HG03521 (cell line): ENCODE data around the gene ZNF385B.
"Not testable (repeated sequence)": the region's sequence is repeated elsewhere in the genome, so short reads cannot be mapped to it uniquely, and the experiment has no call there.

Experiments used
- ATAC-seq: cut with Tn5 transposase; IDR thresholded peaks from one replicate; pipeline ENCODE4 v1.9.1; 2021; ENCODE audit warnings: mild to moderate bottlenecking, moderate library complexity; ENCODE audit not compliant: unreplicated experiment

Gene ZNF385B

DNA sequence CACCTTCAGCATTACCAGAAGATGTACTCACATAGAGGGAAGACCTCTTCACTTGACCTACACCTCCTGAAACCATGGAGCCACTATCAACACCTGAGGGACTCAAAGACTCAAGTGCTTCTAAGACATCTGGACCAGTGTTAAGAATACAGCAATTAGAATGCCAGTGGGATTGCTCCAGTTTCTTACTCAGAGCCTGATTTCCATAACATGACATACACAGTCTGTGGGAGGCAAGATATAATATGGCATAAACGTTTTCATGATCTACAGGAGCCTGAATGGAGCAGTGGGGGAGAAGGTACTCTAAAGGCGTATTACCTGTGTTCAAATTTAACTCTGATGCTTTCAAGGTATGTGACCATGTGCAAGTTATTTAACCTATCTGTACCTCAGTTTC, 57.2 kb downstream of the ZNF385B start:
- no peak for ATAC-seq

DNA sequence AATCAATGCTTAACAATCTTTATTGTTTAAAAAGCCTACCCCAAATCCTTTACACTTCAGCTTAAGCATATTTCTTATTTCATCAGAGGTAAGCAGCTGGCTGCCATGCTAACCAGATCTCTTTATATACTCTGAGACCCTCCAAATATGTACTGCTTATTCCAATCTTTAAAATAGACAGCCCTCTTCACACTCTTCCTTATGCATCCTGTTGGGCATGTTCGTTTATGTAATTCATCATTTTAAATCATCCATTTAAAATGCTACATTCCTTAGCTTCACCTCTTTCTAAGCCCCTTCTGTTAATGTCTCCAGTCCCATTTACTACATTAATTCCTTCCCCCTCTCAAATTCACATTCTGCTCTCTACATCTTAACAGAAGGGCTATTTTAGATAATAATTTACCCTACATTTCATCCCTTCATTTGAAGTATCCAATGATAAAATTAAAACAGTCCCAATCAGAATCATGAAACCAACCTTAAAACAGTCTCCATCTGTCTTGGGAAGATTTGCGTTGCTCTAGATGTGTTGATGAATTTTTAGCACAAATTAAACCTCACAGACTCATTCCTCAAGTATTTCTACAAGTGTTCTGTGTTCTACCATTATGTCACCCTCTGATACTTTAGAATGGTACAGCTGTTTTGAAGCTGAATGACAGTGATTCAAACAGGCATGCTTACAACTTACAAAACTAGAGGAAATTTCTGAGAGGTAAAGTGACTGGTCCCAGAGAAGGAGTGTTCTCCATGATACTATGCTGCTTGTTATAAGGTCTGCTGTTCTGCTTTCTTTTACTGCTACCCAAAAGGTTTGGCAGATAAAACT, 59.1 kb downstream of the ZNF385B start:
- ATAC-seq, result no peak

DNA sequence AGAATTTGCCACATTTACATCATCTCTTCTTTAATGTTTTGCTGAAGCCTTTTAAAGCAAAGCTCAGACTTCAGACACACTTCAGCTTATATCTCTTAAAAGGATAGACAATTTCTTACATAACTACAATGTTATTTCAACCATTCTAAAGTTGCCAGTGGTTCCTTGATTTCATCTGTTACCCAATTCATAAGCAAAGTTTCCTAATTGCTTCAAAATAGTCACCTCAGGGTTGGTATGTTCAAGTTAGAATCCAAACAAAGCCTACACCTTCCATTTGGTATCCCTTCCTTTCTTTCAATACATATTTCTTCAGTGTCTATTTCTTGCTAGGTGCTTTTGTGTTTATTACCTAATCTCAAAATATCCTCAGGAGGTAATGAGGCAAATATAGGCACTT, 60.6 kb downstream of the ZNF385B start:
- no peak for ATAC-seq

DNA sequence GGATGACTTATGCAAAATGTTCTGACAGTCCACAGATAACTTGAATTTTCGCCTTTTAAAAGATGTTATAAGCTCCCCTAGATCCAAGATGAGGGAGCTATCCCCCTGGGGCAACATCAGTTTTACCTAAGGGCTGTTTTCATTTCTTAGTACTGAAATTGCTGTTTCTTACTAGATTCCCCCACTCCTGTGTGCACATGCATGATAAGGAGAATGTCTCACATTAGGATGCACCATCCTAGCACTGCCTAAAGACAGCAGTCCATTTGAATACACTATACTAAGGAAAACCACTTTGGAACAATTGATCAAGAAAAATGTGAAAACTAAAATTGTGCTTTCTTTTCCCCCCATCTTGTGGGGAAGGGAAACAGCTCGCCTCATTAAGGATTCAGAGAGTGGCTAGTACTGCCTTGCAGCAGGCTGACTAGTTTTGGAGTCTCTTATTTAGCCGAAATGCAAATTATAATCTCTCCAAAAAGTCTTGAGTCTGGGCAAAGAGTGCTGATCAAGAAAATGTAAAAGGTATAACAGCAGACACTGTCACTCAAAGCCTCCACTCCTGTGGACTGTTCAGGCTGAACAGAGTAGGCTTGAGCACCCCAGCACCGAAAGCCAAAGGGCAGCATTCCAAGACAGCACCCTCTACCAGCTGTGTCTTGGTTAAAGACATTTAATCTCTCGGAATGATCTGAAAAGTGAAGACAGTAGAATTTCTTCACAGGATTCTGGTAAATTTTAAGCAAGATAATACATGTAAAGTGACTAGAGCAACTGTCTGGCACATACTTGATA, 65.0 kb downstream of the ZNF385B start:
- ATAC-seq, result no peak

DNA sequence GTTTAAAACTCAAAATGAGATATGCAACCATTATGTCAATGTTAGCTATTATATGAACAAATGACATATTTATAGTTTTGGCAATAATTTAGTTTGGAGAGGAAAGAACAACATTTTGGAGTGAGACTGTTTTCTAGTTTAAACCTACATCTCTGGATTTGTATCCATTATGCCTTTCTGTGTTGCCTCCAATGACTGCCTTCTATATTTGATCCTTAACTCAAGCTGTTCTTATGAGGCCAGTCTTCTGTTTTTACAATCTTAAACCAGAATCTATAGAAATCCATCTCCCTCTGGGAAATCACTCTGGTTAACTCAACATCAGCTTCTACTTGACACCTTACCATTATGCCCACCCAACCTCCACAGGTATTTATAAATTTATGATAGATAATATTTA, 67.5 kb downstream of the ZNF385B start:
- no peak for ATAC-seq

DNA sequence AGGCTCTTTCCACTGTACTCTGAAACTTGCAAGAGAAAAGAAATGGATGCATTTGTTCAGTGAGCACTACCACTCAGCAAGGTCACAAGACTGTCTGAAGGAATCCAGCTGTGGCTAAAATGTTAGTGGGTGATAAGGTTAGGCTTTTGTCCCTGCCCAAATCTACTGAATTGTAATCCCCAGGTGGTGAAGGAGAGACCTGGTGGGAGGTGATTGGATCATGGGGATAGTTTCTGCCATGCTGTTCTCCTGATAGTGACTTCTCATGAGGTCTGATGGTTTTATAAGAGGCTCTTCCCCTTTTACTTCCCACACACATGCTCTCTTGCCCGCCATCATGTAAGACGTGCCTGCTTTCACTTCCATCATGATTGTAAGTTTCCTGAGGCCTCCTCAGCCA, 68.2 kb downstream of the ZNF385B start:
- ATAC-seq, result no peak

DNA sequence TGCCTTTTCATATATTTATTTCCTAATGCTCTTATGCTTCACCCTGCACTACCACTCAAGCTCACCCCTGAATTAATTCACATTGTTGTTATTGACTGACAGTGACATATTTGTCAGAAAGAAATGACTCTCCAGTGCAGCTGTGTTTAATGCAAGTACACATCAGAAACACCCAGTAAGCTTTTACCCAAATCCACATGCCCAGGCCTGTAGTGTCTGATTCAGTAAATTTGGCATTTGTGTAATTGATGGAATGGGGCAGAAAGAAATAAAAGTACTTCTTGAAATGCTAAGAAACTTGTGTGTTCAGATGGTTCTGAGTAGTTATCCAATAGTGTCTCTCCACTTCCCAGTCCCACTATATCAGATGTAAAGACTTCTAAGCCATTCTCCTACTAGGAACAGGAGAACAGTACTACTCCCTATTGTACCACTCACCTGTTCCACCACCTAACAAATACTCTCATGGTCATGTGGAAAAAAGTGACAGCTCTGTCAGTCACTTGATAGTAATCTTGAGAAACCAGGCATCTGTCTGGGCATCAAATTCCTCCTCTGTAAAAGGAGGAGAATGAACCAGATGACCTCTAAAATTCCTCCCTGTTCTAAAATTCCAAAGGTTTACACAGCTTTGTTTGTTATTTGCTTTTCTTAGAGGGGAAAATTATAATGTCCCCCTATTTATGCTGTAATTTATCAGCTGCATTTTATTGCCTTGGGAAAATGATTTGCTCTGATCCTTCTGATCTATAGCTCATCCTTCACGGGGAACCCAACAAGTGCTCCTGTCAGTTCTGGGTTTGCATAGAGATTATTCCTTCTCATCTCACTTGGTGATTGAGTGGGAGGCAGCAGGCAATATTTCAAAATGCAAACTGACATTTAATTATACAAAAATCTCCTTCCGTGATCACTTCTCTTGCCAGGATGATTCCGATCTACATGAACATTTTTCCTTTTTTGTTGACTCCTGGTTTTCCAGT, 70.9 kb downstream of the ZNF385B start:
- no peak for ATAC-seq

DNA sequence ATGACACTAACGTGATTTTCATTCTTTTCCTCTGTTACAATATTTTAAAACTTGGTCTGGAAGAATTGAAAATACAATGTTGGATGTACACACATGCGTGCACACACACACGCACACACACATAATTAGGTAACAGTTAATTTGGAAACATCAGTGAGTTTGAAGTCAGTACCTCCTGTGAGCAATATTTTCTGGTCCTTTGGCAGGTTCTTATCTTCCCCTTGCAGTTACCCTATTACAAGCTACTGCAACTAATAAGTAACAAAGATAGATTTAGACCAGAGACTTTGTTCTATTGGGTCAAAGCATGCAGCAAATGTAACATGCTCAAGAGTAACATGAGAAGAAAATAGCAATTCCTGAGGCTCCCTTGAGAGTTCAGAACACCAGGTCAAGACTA, 73.3 kb downstream of the ZNF385B start:
- ATAC-seq, result no peak

DNA sequence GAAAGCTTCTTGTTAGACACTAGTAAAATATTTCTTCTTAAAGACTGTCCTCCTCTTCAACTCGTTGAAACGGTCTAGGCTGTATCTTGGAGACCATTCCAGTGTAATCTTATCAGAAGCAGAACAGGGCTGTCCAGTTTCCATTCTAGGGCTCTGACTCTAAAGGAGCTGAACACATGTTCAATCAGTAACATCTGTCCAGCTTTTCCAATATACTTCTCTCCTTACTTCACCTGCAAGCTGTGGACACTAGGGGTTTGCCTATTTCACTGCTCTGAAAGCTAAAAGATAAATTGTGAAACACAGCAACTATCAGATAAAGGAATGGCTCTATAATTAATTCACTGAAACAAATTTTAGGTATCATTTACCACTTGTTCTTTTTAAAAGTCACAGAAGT, 73.8 kb downstream of the ZNF385B start:
- ATAC-seq, result no peak

DNA sequence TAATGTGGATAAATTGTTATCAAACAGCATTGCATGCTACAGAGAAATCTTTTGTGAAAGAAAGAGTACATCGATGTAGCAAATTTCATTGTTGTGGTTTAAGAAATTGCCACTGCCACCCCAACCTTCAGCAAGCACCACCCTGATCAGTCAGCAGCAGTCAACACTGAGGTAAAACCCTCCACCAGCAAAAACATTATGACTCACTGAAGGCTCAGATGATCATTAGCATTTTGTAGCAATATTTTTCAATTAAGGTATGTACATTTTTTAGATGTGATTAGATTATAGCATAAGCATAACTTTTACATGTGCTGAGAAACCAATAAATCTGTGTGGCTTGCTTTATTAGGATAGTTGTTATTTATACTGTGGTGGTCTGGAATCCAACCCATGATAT, 75.5 kb downstream of the ZNF385B start:
- ATAC-seq, result no peak

DNA sequence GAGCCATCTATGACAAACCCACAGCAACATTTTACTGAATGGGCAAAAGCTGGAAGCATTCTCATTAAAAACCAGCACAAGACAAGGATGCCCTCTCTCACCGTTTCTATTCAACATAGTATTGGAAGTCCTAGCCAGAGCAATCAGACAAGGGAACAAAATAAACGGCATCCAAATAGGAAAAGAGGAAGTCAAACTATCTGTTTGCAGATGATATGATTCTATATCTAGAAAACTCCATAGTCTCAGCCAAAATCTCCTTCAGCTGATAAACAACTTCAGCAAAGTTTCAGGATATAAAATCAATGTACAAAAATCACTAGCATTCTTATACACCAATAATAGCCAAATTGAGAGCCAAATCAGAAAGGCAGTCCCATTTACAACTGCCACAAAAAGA, 79.1 kb downstream of the ZNF385B start:
- ATAC-seq, result not testable (repeated sequence)

DNA sequence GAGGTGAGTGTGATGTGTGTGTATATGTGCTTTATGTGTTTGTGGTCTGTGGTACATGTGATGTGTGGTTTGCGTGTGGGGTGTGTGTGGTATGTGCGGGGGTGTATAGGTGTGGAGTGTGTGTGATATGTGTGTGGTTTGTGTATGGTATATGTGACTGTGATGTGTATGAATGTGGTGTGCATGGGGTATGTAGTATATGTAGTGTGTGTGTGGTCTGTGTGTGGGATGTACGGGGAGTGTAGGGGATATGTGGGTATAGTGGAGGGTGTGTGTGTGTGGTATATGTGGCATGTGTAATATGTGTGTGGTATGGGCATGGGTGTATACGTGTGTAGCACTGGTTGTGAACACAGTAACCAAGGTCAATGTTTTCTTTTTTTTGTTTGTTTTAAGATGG, 87.4 kb downstream of the ZNF385B start:
- no peak for ATAC-seq

DNA sequence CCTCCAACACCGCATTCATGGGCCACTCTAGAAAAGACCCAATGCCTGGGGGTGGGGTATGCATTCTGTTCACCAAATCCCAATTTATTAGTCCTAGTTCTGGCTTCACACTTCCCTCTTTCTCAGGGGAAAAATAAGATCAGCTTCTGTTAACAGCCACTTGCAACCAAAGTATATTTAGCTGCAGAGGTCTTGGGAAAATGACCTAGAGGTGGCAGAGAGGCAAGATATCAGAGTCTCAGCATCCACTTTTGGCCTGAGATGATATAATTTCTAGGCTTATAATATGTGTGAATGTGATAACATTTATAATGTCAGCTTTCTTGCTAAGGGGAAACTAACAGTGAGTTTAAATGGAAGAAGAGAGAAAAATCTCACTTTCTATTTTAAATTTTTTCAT, 89.1 kb downstream of the ZNF385B start:
- no peak for ATAC-seq

DNA sequence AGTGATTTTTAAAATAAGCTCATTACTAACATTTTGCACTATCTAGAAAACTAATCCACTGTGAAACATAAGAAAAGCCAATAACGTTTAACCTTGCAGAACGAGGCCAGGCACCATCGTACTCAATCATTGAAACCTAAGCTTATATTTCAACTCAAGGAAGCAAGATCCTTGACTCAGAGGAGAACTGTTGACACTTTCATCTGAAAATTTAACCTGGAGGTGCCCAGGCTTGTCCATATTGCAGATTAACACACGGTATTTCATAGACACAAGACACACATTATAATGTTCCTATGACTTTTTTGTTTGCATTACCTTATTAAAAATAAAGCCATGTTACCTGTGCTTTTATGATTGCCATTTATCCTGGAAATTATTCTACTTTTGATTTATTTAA, 89.6 kb downstream of the ZNF385B start:
- ATAC-seq, result no peak

DNA sequence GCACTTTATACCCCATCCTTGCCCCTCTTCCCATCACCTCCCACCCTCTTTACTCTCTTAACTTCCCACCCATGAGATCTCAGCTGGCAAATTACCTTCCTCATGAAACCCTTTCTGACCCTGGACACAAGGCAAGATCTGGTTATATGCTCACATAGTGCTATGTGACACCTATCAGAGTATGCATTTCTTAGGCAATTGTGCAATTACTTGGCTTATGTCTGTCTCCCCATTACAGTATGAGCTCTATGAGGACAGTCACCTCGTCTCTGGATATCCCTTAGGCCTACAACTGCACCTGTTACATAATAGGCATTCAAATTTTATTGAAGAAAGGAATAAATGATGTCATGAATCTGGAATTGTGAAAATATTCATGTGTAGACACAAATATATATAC, 91.4 kb downstream of the ZNF385B start:
- ATAC-seq, result no peak

DNA sequence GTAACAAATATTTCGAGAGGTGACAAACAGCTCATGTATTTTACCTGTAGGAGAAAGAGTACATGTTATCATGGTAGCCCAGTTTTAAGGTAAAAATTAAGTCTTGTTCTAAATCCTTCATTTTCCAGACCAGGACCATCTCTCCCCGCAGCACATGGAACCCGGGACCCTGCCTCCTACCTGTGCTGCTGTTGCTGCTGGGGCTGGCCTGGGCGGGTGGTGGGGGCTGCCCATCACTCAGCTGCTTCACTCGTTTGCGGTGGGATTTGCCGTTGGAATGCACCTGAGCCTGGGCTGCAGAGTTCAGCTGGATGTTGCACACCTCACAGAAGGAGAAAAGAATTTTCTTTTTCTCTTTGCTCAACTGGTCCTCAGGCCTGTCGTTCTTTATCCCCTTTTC, 92.1 kb downstream of the ZNF385B start:
- ATAC-seq, result no peak

DNA sequence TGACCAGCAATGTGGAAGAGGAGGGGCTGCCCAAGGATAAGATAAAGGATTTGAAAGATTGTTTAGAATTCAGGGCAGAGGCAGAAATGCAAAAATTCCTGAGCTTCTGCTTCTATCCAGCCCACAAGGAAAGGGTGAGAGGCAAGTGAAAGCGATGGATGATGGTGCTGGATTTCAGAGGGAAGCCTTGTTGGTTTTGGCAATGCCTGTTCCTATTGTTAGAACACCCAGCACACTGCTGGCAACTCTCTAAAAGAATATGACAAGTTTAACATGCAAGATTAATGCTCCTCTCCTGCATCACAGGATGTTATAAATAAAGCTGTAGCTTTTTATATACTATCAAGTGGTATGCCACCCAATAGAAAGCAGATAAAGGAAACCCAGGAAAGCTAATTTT, 92.6 kb downstream of the ZNF385B start:
- ATAC-seq, result no peak

DNA sequence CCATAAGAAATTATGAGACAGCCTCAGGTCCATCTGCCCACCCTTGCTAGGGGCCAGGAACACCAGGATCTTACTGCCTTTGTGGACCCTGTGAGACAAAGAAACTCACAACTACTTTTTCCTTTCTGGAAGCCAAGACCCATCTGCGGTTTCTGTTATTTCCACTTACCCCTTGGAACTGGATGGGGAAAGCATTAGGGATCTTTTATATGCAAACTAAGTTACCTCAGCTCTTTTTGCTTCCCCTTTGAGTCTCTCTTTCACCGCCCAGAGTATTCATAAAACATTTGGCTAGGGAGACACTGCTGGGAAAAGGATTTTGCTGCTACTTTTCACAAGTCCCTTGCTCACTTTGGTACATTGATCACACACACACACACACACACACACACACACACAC, 95.7 kb downstream of the ZNF385B start:
- ATAC-seq, result no peak

DNA sequence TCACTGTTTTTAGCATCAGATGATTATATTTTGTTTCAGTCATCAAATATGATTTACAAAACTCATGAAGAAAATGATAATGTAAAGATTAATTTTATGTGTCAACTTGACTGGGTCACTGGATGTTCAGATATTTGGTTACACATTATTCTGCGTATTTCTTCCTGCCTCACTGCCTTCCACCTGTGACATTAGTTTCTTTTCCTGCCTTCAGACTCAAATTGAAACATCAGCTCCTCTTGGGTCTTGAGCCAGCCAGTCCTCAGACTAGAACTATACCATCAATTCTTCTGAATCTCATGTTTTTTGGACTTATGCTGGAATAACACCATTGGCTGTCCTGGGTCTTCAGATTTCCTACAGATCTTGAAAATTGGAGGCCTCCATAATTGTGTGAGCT, 96.7 kb downstream of the ZNF385B start:
- ATAC-seq, result peak; percentile 65

DNA sequence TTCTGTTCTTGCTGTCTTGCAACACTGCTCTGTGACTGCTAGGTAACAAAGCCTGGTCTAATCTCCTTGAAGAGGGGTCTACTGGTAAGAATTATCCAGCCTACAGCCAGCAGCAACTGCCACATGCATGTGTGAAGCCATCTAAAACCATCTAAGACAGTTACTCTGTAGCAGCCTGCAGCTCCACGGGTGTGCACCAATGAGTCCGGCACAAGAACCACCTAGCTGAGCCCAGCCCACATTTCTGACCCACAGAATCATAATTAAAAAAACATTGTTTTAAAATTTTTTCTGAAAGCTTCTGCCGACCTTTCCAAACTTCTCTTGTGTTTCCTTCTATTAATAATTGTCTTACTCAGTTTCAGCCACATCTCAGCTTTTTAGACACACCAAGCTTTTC, 102.8 kb downstream of the ZNF385B start:
- ATAC-seq, result no peak

DNA sequence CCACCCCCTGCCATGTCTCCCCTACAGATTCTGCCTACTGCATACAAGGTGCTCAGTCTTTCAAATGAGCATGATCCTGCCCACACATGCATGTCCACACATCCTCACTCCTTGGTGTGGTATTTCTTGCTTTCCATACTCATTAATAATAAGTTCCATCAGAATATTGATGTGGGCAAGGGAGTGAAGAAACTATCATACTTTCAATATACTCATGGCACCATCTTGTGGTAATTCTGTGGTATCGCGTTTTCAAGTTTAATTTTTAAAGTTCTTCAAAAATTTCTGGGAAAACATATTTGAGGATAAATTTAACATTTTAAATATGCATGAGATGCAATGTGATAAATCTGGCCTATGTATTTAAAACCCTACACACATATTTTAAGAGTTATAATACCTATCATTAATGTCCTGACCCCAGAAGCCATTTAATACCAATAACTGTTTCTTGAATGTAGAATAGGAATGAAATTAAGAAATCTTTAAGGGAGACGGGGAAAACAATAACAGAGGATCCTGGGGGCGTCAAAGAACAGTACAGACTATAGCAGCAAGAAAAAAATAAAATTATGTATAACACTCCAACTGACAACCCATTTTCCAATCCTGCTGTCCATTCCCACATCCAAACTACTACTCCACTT, 110.1 kb downstream of the ZNF385B start:
- no peak for ATAC-seq
